Hepatocyte (in vitro differentiated cells): ENCODE results near the gene CHKA. TPM values are rescaled to one million over a fixed set of nuclear protein-coding genes. Genes with fewer than 3 reads are reported as not detected.
A peak's percentile ranks its signal among the peaks of the same experiment; 100 is the strongest.

Experiments
- DNase-seq: peaks from one replicate; pipeline ENCODE4 v3.0.0-alpha.2; 2016; ENCODE audit warnings: low spot score
- H2AFZ ChIP-seq: fragments of 200-600 bp; sonication (generic); 2 replicates; pipeline ENCODE4 v1.6.0; 2016; ENCODE audit warnings: antibody characterized with exemption, mild to moderate bottlenecking
- H3K27ac ChIP-seq: fragments of 200-600 bp; sonication (generic); 2 replicates; pipeline ENCODE4 v1.5.1; 2016; ENCODE audit warnings: mild to moderate bottlenecking
- H3K27me3 ChIP-seq: fragments of 200-600 bp; sonication (generic); 2 replicates; pipeline ENCODE4 v1.6.1; 2016
- H3K36me3 ChIP-seq: fragments of 200-600 bp; sonication (generic); replicated peaks from 2 replicates; pipeline ENCODE4 v1.5.1; 2016; ENCODE audit warnings: low read depth; ENCODE audit not compliant: insufficient read depth
- H3K4me1 ChIP-seq: fragments of 200-600 bp; sonication (generic); 2 replicates; pipeline ENCODE4 v1.5.1; 2016; ENCODE audit warnings: mild to moderate bottlenecking, moderate library complexity; ENCODE audit not compliant: insufficient read depth
- H3K4me2 ChIP-seq: fragments of 200-600 bp; sonication (generic); 2 replicates; pipeline ENCODE4 v1.6.0; 2016
- H3K4me3 ChIP-seq: fragments of 200-600 bp; sonication (generic); 2 replicates; pipeline ENCODE4 v1.5.1; 2016; ENCODE audit warnings: mild to moderate bottlenecking
- H3K79me2 ChIP-seq: fragments of 200-600 bp; sonication (generic); 2 replicates; pipeline ENCODE4 v1.6.0; 2017; ENCODE audit warnings: mild to moderate bottlenecking
- H3K9me2 ChIP-seq: fragments of 200-600 bp; sonication (generic); replicated peaks from 2 replicates; pipeline ENCODE4 v1.6.0; 2017; ENCODE audit warnings: mild to moderate bottlenecking; ENCODE audit not compliant: insufficient read depth
- H3K9me3 ChIP-seq: fragments of 200-600 bp; sonication (generic); 2 replicates; pipeline ENCODE4 v1.5.1; 2016; ENCODE audit warnings: low read depth, mild to moderate bottlenecking
- H4K20me1 ChIP-seq: fragments of 200-600 bp; sonication (generic); 2 replicates; pipeline ENCODE4 v1.6.0; 2016; ENCODE audit warnings: mild to moderate bottlenecking; ENCODE audit not compliant: insufficient read depth, poor library complexity, severe bottlenecking
- EZH2 ChIP-seq: fragments of 200-600 bp; sonication (generic); IDR thresholded peaks from 2 replicates; pipeline ENCODE4 v1.6.1; 2016; ENCODE audit warnings: antibody characterized with exemption, mild to moderate bottlenecking, borderline replicate concordance
- EZH2phosphoT487 ChIP-seq: fragments of 200-600 bp; sonication (generic); IDR thresholded peaks from one replicate; pipeline ENCODE4 v1.6.1; 2018; ENCODE audit warnings: antibody characterized with exemption, mild to moderate bottlenecking, low read depth, moderate library complexity; ENCODE audit not compliant: unreplicated experiment, severe bottlenecking
- WGBS: methylation state at CpG from one replicate; pipeline ENCODE4 v1.1.6; 2016; ENCODE audit warnings: low lambda C conversion rate; ENCODE audit errors: missing lambda C conversion rate; 5-methylcytosine and 5-hydroxymethylcytosine counted together
- polyA plus RNA-seq: library from polyadenylated mRNA; unstranded; fragments of >200 nt; fragmentation: Nextera tagmentation; extraction: Ambion mirVana; gene quantifications from 2 replicates; pipeline ENCODE4 v1.2.1, GENCODE V29; 2016
- total RNA-seq: library from RNA; depleted of rRNA; stranded (reverse); fragments of >200 nt; gene quantifications from 2 replicates; pipeline ENCODE4 v1.2.3, GENCODE V29; 2014
- TF ChIP-seq, protein P1 (sequence below): fragments of 200-600 bp; sonication (generic); IDR thresholded peaks from 2 replicates; pipeline ENCODE4 v1.5.1; 2016; ENCODE audit warnings: antibody characterized with exemption, mild to moderate bottlenecking; ENCODE audit not compliant: poor library complexity

Gene CHKA
- total and polyA plus RNA-seq, 2 experiments from 2014 or later: 70.0 to 117 TPM

GRCh38 chr11:68041617-68042218, 79.5 kb downstream of the CHKA start:
- Histone ChIP-seq H3K27me3 (no peaks in the 10 kb centered on the region), H2AFZ (no peak overlapping the region), H3K27ac (no peak overlapping the region), H3K9me3 (no peaks in the 10 kb centered on the region), H3K9me2 (no peaks in the 10 kb centered on the region), H3K36me3 (no peaks in the 10 kb centered on the region), H3K4me1 (peaks cover 27% of the 10 kb centered on the region), H3K4me3 (no peak overlapping the region), H3K79me2 (peaks cover 7% of the 10 kb centered on the region), H4K20me1 (no peaks in the 10 kb centered on the region), H3K4me2 (no peak overlapping the region)
- DNase-seq: no peak
- TF ChIP-seq EZH2 (no peak), EZH2phosphoT487 (no peak)
- TF ChIP-seq, protein P1, sequence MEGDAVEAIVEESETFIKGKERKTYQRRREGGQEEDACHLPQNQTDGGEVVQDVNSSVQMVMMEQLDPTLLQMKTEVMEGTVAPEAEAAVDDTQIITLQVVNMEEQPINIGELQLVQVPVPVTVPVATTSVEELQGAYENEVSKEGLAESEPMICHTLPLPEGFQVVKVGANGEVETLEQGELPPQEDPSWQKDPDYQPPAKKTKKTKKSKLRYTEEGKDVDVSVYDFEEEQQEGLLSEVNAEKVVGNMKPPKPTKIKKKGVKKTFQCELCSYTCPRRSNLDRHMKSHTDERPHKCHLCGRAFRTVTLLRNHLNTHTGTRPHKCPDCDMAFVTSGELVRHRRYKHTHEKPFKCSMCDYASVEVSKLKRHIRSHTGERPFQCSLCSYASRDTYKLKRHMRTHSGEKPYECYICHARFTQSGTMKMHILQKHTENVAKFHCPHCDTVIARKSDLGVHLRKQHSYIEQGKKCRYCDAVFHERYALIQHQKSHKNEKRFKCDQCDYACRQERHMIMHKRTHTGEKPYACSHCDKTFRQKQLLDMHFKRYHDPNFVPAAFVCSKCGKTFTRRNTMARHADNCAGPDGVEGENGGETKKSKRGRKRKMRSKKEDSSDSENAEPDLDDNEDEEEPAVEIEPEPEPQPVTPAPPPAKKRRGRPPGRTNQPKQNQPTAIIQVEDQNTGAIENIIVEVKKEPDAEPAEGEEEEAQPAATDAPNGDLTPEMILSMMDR: no peak
- 90% methylated on average over 12 of the region's 12 CpGs for WGBS

DNA sequence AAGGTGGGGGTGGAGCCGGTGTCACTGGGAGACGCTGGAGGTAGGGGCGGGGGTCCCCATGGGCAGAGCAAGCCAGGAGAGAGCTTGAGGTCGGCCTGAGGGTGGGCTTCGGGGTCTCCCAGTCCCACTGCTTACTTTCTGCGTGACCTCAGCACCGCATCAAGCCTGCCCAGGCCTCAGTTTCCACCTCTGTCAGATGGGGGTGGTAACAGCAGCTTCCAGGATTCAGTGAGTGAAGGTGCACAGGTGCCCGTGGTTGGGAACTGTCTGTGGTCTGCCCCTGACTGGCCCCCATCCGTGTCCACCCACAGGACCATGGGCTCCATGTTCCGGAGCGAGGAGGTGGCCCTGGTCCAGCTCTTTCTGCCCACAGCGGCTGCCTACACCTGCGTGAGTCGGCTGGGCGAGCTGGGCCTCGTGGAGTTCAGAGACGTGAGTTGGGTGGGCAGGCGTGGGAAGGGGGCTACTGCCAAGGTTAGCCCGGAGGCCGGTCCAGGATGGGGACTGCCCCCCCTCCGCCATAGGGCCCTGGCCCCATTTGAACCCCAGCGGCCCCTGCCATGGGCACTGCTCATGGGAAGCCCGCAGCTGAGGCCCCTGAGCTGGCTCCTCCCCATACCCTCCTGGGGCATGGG, 80.1 kb downstream of the CHKA start:
- H3K36me3 ChIP-seq: no peaks in the 10 kb centered on the region
- no peaks in the 10 kb centered on the region for H3K27me3 ChIP-seq
- H3K79me2 ChIP-seq: peaks cover 7% of the 10 kb centered on the region
- H3K4me3 ChIP-seq: no peak overlapping the region
- peak overlapping the region; percentile 34 for H3K27ac ChIP-seq
- WGBS: 92% methylated on average over 20 of the region's 23 CpGs
- H3K9me3 ChIP-seq: no peaks in the 10 kb centered on the region
- peak overlapping the region; percentile 49 for H2AFZ ChIP-seq
- TF ChIP-seq, protein P1: no peak
- TF ChIP-seq EZH2phosphoT487: no peak
- TF ChIP-seq EZH2: no peak
- no peaks in the 10 kb centered on the region for H4K20me1 ChIP-seq
- H3K4me1 ChIP-seq: peaks cover 27% of the 10 kb centered on the region
- peak overlapping the region; percentile 84 for H3K4me2 ChIP-seq
- no peak for DNase-seq
- no peaks in the 10 kb centered on the region for H3K9me2 ChIP-seq

- TF ChIP-seq EZH2 (no peak), EZH2phosphoT487 (no peak)
- TF ChIP-seq, protein P1: no peak
- H2AFZ ChIP-seq: peak overlapping the region; percentile 49
- no peaks in the 10 kb centered on the region for H3K9me3 ChIP-seq
- 43% methylated on average over 22 of the region's 22 CpGs for WGBS
- no peaks in the 10 kb centered on the region for H3K27me3 ChIP-seq
- no peak overlapping the region for H3K4me3 ChIP-seq
- peak overlapping the region; percentile 34 for H3K27ac ChIP-seq
- H3K4me1 ChIP-seq: peaks cover 27% of the 10 kb centered on the region
- DNase-seq: peak; percentile 77
- no peaks in the 10 kb centered on the region for H3K9me2 ChIP-seq
- no peaks in the 10 kb centered on the region for H3K36me3 ChIP-seq
- no peaks in the 10 kb centered on the region for H4K20me1 ChIP-seq
- peak overlapping the region; percentile 84 for H3K4me2 ChIP-seq
- H3K79me2 ChIP-seq: peaks cover 7% of the 10 kb centered on the region
These were observed 80.9 kb downstream of the CHKA start for GRCh38 chr11:68040101-68040956.
